ENCODE measurements around the gene PROM2.
A peak's percentile ranks its signal among the peaks of the same experiment; 100 is the strongest.

PROM2 gene

GRCh38 chr2:95306336-95306895, 32.2 kb downstream of the PROM2 start:
- DNase-seq (ENCODE audit: low read depth) = no peak

GRCh38 chr2:95307036-95307435, 32.8 kb downstream of the PROM2 start:
- no peak for DNase-seq (ENCODE audit: low read depth)

DNA sequence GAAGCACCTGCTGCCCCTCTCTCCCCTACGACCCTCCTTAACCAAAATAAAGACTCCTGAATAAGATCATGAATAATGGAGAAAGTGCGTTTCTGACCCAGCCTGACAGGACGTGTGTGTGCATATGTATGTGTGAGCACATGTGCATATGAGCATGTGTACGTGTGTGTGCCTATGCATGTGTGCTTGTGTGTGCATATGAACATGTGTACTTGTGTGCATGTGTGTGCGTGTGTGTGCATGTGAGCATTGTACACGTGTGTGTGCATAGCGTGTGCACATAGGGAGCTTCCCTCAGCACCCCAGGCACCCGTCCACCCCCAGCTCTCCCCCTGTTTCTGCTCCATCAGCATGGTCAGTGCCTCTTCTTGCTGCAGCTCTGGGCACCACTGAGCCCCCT, 33.6 kb downstream of the PROM2 start:
- DNase-seq (ENCODE audit: low read depth) = no peak

DNA sequence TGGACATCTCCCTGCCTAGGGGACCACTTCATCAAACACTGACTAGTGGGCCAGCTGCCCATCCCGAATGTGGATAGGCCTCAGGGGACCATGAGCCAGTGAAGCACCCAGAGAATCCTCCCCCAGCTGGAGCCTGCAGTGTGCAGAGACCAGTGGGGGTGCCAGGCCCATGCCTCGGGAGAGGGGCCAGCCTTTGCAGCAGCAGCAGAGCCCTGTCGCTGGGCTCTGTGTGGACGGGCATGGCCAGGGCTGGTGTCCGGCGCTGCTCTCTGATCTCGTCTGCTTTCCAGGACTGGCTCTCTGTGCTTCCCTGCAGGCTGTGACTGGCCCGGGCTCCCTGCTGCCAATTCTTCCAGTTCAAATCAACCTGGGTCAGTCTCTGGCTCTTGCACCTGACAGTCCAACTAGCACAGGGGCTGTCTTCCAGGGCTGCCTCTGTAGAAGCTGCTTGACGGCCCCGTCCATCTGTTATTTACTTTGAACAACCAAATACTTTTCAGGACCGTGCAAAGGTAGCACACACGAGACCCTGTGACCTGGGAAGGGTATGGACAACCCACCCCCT, 34.3 kb downstream of the PROM2 start:
- no peak for DNase-seq (ENCODE audit: low read depth)

GRCh38 chr2:95309599-95309998, 35.4 kb downstream of the PROM2 start:
- DNase-seq (ENCODE audit: low read depth) = no peak

GRCh38 chr2:95310216-95310615, 36.0 kb downstream of the PROM2 start:
- no peak for DNase-seq (ENCODE audit: low read depth)

- DNase-seq (ENCODE audit: low read depth) = no peak
Measured at GRCh38 chr2:95310651-95311050, 36.4 kb downstream of the PROM2 start.

- DNase-seq (ENCODE audit: low read depth) = no peak
Measured at GRCh38 chr2:95311815-95312542, 37.7 kb downstream of the PROM2 start.

DNA sequence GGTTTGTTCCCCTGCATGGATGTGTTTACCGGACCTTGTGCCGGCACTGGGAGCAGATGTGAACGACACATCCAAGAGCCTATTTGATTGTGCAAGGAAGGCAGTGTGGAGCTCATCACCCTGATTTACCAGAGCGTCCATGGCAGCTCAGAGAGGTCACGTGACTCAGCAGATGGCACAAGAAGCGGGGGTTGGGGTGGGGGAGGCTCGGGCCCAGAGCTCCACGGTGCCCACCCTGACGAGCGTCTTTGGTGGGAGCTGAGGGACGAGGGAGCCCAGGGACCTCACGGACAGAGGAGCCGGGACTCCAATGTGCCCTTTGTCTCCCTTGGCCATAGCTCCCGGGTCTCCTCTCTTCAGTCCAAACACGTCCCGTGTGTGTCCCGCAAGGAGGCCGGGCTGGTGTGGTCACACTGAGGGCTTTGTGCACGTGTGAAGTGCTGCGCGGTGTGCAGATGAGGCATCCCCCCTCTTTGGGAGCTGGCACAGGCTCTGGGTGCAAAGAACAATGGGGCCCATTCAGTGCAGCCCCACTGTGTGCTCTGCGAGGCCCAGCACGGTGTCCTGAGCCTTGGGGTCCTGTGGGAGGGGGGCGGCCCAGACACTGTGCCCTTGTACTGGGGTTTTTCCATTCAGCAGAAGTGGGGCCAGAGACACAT, 38.4 kb downstream of the PROM2 start:
- no peak for DNase-seq (ENCODE audit: low read depth)

GRCh38 chr2:95313296-95314131, 39.3 kb downstream of the PROM2 start:
- no peak for DNase-seq (ENCODE audit: low read depth)

- DNase-seq (ENCODE audit: low read depth) = no peak
Measured at GRCh38 chr2:95314598-95314963, 40.3 kb downstream of the PROM2 start.

DNA sequence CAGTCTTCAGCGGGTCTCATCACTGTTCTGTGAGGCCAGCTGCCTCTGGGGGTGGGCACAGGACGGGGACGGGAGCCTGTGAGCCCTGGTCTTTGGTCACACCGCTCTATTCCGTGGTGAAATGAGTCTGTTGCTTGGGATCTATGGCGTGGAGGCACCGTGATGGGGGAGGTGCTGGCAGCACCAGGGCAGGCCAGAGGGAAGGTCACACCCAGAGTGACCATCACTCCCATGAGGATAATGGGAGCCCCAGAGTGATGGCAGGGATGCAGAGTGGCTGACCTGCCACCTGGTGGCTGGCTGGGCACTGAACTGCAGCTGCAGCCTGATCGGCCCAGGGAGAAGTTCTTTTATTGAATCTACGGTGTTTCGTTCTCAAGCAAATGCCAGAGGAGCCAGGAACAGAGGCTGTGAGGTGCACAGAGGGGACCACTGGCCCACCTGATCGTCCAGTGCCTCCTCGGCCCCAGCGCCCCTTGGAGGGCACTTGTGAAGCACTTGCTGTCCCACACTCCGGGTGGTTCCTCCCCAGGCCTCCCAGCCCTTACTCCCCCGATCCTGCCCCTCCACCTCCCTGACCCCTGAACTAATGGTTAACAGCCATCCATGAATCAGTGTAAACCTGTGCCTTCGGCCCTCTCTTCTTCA, 40.8 kb downstream of the PROM2 start:
- peak; percentile 28 for DNase-seq (ENCODE audit: low read depth)

DNA sequence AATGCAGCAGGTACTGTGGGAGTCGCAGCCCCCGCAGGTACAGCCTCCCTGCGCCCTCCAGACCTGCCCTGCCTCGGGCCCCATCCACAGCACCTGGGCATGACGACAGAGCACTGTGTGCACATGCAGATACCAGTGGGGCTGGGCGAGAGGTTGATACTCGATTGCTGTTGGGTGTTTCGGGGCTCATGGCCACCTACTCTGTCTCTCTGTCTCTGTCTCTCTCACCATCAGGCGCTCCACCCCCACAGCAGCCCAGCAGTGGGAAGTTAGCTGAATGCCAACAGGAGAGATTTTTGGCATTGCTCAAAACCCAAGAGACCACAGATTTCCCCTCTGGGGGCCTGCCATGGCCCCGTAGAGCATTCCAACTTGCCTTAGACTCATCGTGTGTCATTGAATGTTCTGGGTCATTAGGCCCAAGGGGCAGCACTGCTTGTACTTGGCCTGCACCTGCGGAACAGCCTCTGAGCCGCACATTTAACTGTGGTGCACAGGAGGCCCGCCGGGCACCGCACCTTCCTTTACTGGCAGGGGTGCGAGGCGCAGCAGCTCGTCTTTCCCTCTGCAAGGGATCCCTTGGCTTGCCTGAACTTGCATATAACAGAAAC, 41.7 kb downstream of the PROM2 start:
- DNase-seq (ENCODE audit: low read depth) = peak; percentile 47

DNA sequence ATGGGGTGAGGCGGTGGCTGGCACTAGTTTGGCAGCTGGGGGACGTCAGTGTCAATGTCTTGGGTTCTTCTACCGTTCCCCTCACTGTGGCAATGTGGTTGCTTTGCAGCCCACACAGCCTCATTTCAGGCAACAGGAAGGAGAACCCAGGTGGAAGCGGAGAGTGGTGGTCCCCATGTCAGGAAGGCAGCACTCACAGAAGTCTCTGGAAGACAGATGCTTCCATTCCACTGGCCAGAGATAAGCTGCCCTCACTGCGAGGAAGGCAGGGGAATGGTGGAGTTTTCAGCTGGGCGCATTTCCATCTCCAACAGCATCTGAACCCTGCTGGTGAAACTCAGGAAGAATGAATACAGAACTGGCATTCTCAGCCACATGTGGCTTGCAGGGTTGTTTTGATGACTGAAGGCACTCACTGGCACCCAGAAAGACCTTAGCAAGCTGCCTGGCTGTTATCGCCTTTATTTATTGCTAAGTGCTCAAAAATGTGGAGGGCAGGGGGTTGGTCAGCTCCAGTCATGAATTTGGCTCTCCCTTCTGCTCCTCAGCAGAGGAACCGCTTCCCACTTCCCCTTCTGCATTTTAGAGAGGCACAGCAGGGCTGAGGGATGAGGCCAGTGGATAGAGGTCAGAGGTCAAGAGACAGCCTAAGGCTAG, 42.3 kb downstream of the PROM2 start:
- peak; percentile 31 for DNase-seq (ENCODE audit: low read depth)

DNA sequence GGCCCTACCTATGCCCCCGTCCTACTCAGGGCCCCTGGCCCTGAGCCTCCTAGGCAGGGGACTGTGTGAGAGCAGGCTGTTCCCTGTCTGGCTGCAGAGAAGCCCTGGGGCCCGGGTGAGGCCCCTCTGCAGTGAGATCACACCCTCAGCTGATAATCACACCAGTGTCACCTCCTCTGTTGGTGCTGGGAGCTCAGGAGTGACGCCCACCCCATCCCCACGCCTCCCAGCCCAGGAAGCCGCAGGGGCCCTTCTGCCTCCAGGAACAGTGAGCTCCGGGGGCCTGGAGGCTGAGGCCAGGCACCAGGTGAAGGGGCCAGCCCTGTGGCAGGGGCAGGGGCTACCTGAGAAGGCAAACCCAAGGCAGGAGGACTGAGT, 42.9 kb downstream of the PROM2 start:
- no peak for DNase-seq (ENCODE audit: low read depth)

- no peak for DNase-seq (ENCODE audit: low read depth)
Measured at GRCh38 chr2:95317665-95318425, 43.6 kb downstream of the PROM2 start.

- no peak for DNase-seq (ENCODE audit: low read depth)
Measured at GRCh38 chr2:95318431-95319220, 44.4 kb downstream of the PROM2 start.

DNA sequence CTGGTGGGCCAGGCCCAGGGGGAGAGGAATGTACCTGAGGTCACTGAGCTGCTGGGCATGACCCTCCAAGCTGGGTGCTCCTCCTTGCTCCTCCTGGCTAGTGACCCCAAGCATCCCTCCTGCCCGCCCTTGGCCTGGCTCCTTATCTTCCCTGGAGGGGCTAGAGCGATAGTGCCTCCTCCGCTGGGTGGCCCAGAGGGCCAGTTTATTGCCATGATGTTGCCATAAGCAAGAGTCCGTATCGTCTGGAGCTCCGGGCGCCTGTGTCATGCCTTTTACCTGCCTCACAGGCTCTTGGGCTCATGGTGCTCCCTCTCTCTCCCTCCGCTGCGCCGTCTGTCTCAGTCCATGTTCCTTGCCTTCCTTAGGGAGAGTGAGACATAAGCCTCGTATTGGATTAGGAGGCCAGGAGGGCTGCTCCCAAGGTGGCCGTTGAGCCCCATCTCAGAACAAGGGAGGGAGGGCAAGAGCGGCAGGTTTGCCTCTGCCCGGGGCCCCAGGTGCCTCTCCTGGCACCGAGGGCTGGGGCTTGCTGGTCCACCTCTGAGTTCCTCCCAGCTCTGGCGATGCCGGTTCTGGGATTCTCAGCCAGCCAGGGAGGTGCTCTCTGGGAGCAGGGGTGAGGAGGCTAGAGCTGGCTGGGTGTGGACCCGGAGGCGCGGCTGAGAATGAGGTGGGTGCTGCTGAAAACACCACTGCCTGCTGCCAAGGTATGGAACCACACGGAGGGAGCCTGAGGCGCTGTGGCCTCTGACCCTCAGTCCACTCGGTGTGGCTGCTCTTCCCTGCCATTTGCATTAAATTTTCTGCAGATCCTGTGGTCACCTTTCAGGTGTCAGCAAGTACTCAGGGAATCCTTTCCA, 45.5 kb downstream of the PROM2 start:
- no peak for DNase-seq (ENCODE audit: low read depth)
